ENCODE results near the gene TPRG1. TPM values are rescaled to one million over a fixed set of nuclear protein-coding genes. Genes with fewer than 3 reads are reported as not detected.

Gene TPRG1
- total and polyA plus RNA-seq, 4 donors: 1.0 to 46.6 (median 6.9) TPM

DNA sequence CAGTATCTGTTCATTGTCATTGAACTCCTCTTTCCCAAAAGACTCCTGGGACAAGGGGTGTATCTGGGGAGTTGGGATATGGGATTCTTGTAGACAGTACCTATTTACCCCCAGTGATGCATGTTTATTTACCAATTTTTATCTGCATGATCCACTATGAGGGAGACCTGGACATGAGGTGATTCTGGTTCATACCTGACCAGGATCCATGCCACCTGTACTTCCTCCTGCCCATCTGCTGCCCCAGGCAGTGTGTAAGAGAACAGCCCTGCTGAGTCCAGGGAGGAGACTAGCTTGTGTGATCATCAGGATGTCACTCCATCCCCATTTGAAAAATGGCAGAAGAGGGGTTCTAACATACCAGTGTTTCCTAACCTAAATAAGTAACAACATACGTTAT lies 3.1 kb upstream of the TPRG1 start:
- Histone ChIP-seq H3K4me1 (ENCODE audit: control insufficient read depth in 4 of 4, insufficient read depth in 4 of 4, low read length in 3 of 4) (no peaks in the 10 kb centered on the region), H3K27me3 (ENCODE audit: control insufficient read depth in 4 of 4, insufficient read depth in 4 of 4, low read length in 3 of 4) (no peaks in the 10 kb centered on the region), H3K27ac (ENCODE audit: low read depth in 1 of 2, low read length in 2 of 2) (no peak overlapping the region), H3K9me3 (ENCODE audit: control insufficient read depth in 4 of 4, low read length in 3 of 4) (no peaks in the 10 kb centered on the region), H3K9ac (ENCODE audit: low read depth in 1 of 2, low read length in 2 of 2) (no peak overlapping the region), H3K4me3 (ENCODE audit: low read depth in 1 of 3, low read length in 3 of 3) (no peak overlapping the region), H3K36me3 (ENCODE audit: control insufficient read depth in 4 of 4, insufficient read depth in 3 of 4, low read depth in 1 of 4, low read length in 3 of 4) (peaks cover 0 to 3% (median 1%) of the 10 kb centered on the region in 4 donors)
- no peak for TF ChIP-seq RXRA (IDR thresholded peaks at IDR 0.05)
- TF ChIP-seq FOXA2 (IDR thresholded peaks at IDR 0.05): no peak
- no peak for TF ChIP-seq YY1 (IDR thresholded peaks at IDR 0.05)
- TF ChIP-seq RAD21 (IDR thresholded peaks at IDR 0.05): no peak
- no peak for TF ChIP-seq REST (IDR thresholded peaks at IDR 0.05)
- no peak for TF ChIP-seq TAF1 (conservative IDR thresholded peaks at IDR 0.05)
- no peak for TF ChIP-seq ATF3 (IDR thresholded peaks at IDR 0.05)
- TF ChIP-seq NR2F2 (IDR thresholded peaks at IDR 0.05): no peak
- TF ChIP-seq GABPA (IDR thresholded peaks at IDR 0.05 in 1 of 2, conservative IDR thresholded peaks at IDR 0.05 in 1 of 2): no peak
- TF ChIP-seq JUND (IDR thresholded peaks at IDR 0.05): no peak
- no peak for TF ChIP-seq HNF4G (IDR thresholded peaks at IDR 0.05)
- TF ChIP-seq EGR1 (IDR thresholded peaks at IDR 0.05; ENCODE audit: low read depth in 2 of 2): no peak
- no peak for TF ChIP-seq CTCF (IDR thresholded peaks at IDR 0.05; ENCODE audit: low read depth, low read length, missing input control)
- TF ChIP-seq SP1 (IDR thresholded peaks at IDR 0.05): no peak
- TF ChIP-seq, protein P1, sequence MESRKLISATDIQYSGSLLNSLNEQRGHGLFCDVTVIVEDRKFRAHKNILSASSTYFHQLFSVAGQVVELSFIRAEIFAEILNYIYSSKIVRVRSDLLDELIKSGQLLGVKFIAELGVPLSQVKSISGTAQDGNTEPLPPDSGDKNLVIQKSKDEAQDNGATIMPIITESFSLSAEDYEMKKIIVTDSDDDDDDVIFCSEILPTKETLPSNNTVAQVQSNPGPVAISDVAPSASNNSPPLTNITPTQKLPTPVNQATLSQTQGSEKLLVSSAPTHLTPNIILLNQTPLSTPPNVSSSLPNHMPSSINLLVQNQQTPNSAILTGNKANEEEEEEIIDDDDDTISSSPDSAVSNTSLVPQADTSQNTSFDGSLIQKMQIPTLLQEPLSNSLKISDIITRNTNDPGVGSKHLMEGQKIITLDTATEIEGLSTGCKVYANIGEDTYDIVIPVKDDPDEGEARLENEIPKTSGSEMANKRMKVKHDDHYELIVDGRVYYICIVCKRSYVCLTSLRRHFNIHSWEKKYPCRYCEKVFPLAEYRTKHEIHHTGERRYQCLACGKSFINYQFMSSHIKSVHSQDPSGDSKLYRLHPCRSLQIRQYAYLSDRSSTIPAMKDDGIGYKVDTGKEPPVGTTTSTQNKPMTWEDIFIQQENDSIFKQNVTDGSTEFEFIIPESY (IDR thresholded peaks at IDR 0.05): no peak
- no peak for TF ChIP-seq MAX (IDR thresholded peaks at IDR 0.05)
- no peak for TF ChIP-seq FOXA1 (IDR thresholded peaks at IDR 0.05)
- TF ChIP-seq HNF4A (conservative IDR thresholded peaks at IDR 0.05): no peak
- DNase-seq (ENCODE audit: low spot score): no peak
- WGBS: 98% methylated on average over 1 of the region's 1 CpG

Measured in liver (tissue), 9 donors.